Measurements from ENCODE around the gene PPP1R2.

Gene PPP1R2

GRCh38 chr3:195508185-195508584, 34.9 kb downstream of the PPP1R2 start:
- Histone ChIP-seq H3K4me3 (ENCODE audit: low read depth, low read length) (no peak overlapping the region), H3K36me3 (ENCODE audit: control insufficient read depth in 2 of 2, insufficient read depth in 1 of 2, low read length in 2 of 2) (peaks cover 0 to 9% of the 10 kb centered on the region in 2 experiments; a peak in 1 of 3 replicates), H3K4me1 (ENCODE audit: control insufficient read depth, insufficient read depth, low read length) (no peaks in the 10 kb centered on the region), H3K9me3 (ENCODE audit: control insufficient read depth, insufficient read depth, low read depth, low read length) (no peaks in the 10 kb centered on the region), H3K27ac (ENCODE audit: extremely low read depth, low read depth, low read length) (no peak overlapping the region)
- ChIA-PET CTCF (interaction anchor here (1.3 kb wide), 1 partner anchor 14 kb away, joined by 3 read pairs; no protein-coding TSS in a partner anchor), POLR2A (no interaction called here)
- TF ChIP-seq ZNF132 (tag by site-specific recombination; IDR thresholded peaks at IDR 0.05; ENCODE audit: borderline replicate concordance) (no peak), ZNF654 (tag by site-specific recombination; IDR thresholded peaks at IDR 0.05; ENCODE audit: low read depth) (no peak), ZNF16 (tag by site-specific recombination; IDR thresholded peaks at IDR 0.05; ENCODE audit: low read depth) (no peak), SCRT2 (tag by site-specific recombination; IDR thresholded peaks at IDR 0.05) (no peak), TRIM28 (IDR thresholded peaks at IDR 0.05; ENCODE audit: borderline replicate concordance, low read length) (no peak), MYNN (tag by site-specific recombination; IDR thresholded peaks at IDR 0.05; ENCODE audit: borderline replicate concordance) (no peak), ZNF621 (tag by site-specific recombination; IDR thresholded peaks at IDR 0.05) (no peak), ZBTB44 (tag by site-specific recombination; IDR thresholded peaks at IDR 0.05) (no peak), ZNF791 (tag by site-specific recombination; IDR thresholded peaks at IDR 0.05) (no peak), ZNF394 (tag by site-specific recombination; IDR thresholded peaks at IDR 0.05; ENCODE audit: borderline replicate concordance) (no peak), ZNF548 (tag by site-specific recombination; IDR thresholded peaks at IDR 0.05) (no peak), ZNF777 (tag by site-specific recombination; IDR thresholded peaks at IDR 0.05; ENCODE audit: borderline replicate concordance) (no peak), ZNF138 (tag by site-specific recombination; IDR thresholded peaks at IDR 0.05; ENCODE audit: borderline replicate concordance) (no peak), ZNF624 (tag by site-specific recombination; IDR thresholded peaks at IDR 0.05) (no peak), ZNF311 (tag by site-specific recombination; IDR thresholded peaks at IDR 0.05; ENCODE audit: borderline replicate concordance) (no peak), REPIN1 (tag by site-specific recombination; IDR thresholded peaks at IDR 0.05; ENCODE audit: low read depth) (no peak)
- TF ChIP-seq, protein P1, sequence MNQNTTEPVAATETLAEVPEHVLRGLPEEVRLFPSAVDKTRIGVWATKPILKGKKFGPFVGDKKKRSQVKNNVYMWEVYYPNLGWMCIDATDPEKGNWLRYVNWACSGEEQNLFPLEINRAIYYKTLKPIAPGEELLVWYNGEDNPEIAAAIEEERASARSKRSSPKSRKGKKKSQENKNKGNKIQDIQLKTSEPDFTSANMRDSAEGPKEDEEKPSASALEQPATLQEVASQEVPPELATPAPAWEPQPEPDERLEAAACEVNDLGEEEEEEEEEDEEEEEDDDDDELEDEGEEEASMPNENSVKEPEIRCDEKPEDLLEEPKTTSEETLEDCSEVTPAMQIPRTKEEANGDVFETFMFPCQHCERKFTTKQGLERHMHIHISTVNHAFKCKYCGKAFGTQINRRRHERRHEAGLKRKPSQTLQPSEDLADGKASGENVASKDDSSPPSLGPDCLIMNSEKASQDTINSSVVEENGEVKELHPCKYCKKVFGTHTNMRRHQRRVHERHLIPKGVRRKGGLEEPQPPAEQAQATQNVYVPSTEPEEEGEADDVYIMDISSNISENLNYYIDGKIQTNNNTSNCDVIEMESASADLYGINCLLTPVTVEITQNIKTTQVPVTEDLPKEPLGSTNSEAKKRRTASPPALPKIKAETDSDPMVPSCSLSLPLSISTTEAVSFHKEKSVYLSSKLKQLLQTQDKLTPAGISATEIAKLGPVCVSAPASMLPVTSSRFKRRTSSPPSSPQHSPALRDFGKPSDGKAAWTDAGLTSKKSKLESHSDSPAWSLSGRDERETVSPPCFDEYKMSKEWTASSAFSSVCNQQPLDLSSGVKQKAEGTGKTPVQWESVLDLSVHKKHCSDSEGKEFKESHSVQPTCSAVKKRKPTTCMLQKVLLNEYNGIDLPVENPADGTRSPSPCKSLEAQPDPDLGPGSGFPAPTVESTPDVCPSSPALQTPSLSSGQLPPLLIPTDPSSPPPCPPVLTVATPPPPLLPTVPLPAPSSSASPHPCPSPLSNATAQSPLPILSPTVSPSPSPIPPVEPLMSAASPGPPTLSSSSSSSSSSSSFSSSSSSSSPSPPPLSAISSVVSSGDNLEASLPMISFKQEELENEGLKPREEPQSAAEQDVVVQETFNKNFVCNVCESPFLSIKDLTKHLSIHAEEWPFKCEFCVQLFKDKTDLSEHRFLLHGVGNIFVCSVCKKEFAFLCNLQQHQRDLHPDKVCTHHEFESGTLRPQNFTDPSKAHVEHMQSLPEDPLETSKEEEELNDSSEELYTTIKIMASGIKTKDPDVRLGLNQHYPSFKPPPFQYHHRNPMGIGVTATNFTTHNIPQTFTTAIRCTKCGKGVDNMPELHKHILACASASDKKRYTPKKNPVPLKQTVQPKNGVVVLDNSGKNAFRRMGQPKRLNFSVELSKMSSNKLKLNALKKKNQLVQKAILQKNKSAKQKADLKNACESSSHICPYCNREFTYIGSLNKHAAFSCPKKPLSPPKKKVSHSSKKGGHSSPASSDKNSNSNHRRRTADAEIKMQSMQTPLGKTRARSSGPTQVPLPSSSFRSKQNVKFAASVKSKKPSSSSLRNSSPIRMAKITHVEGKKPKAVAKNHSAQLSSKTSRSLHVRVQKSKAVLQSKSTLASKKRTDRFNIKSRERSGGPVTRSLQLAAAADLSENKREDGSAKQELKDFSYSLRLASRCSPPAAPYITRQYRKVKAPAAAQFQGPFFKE (tag by site-specific recombination; IDR thresholded peaks at IDR 0.05; ENCODE audit: borderline replicate concordance) = no peak
- TF ChIP-seq, protein P2, sequence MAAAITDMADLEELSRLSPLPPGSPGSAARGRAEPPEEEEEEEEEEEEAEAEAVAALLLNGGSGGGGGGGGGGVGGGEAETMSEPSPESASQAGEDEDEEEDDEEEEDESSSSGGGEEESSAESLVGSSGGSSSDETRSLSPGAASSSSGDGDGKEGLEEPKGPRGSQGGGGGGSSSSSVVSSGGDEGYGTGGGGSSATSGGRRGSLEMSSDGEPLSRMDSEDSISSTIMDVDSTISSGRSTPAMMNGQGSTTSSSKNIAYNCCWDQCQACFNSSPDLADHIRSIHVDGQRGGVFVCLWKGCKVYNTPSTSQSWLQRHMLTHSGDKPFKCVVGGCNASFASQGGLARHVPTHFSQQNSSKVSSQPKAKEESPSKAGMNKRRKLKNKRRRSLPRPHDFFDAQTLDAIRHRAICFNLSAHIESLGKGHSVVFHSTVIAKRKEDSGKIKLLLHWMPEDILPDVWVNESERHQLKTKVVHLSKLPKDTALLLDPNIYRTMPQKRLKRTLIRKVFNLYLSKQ (tag by site-specific recombination; IDR thresholded peaks at IDR 0.05; ENCODE audit: borderline replicate concordance) = no peak
